Measurements from ENCODE around the gene GNG14. TPM values are rescaled to one million over a fixed set of nuclear protein-coding genes. Genes with fewer than 3 reads are reported as not detected.
A peak's percentile ranks its signal among the peaks of the same experiment; 100 is the strongest.

Gene GNG14
- total and polyA plus RNA-seq, 2 of the 4 experiments (the other 2 are of a cell fraction) = not detected

DNA sequence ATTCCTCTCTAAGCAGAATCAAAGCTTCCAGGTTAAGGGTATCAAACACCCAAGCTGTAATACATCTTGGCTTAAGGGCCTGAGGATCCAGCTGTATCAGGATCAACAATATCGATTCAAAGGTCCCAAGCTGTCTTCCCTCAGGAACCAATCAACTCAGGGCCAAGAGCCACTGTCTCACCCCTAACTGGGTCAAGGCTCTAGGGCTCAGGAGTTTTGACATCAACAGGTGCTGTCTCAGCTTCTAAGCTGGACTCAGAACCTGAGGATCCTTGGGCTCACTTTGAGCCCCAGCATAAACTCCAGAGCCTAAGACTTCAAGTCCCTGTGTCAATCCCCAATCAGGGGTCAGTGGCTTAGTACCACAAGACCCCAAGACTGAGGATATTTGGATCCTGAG lies 7.7 kb downstream of the GNG14 start:
- Histone ChIP-seq H3K36me3 (ENCODE audit: control insufficient read depth, insufficient read depth, low read length) (peaks cover 16% of the 10 kb centered on the region), H2BK5ac (ENCODE audit: low read depth, low read length, poor library complexity, severe bottlenecking) (no peak overlapping the region), H4K20me1 (ENCODE audit: insufficient read depth, low read length) (no peaks in the 10 kb centered on the region; the same call in 1 of the 2 replicates), H2AK9ac (replicated peaks; ENCODE audit: low read depth, low read length, poor library complexity) (peak overlapping the region; percentile 89), H3K4me3 (ENCODE audit: insufficient read depth, low read depth, low read length) (peak overlapping the region; percentile 26; the same call in 1 of the 2 replicates), H3K4me2 (ENCODE audit: low read depth, low read length) (peak overlapping the region; percentile 90), H3K27me3 (ENCODE audit: control insufficient read depth, insufficient read depth, low read length) (no peaks in the 10 kb centered on the region), H3K14ac (replicated peaks; ENCODE audit: low read depth, low read length) (no peak overlapping the region), H2AFZ (replicated peaks; ENCODE audit: low read length, poor library complexity) (peak overlapping the region; percentile 48), H3K27ac (ENCODE audit: insufficient read depth, low read length) (no peak overlapping the region), H4K91ac (ENCODE audit: insufficient read depth, low read depth, low read length) (no peak overlapping the region), H3K9me1 (ENCODE audit: insufficient read depth, low read length) (no peaks in the 10 kb centered on the region; the same call in 1 of the 2 replicates), H3K79me1 (ENCODE audit: low read depth in 1 of 2, low read length in 2 of 2) (peaks cover 7 to 27% of the 10 kb centered on the region in 2 experiments), H3K4ac (ENCODE audit: low read depth, low read length) (no peak overlapping the region), H2BK120ac (ENCODE audit: low read depth, low read length) (no peak overlapping the region), H4K5ac (ENCODE audit: low read depth, low read length) (no peak overlapping the region), H3K9ac (ENCODE audit: low read depth, low read length) (no peak overlapping the region; the same call in 1 of the 2 replicates), H2BK20ac (ENCODE audit: low read depth, low read length) (no peak overlapping the region), H2BK15ac (ENCODE audit: low read depth, low read length) (no peak overlapping the region), H3K56ac (ENCODE audit: extremely low read depth, insufficient read depth, low read length) (no peak overlapping the region), H3K9me3 (ENCODE audit: control insufficient read depth, insufficient read depth, low read length) (no peaks in the 10 kb centered on the region), H2AK5ac (ENCODE audit: low read depth, low read length) (no peak overlapping the region), H3K18ac (ENCODE audit: low read depth, low read length) (no peak overlapping the region), H4K8ac (ENCODE audit: low read depth in 2 of 2, low read length in 2 of 2) (no peak overlapping the region; a peak in 1 of 4 replicates), H3K23ac (ENCODE audit: low read depth, low read length) (no peak overlapping the region), H3K4me1 (ENCODE audit: control insufficient read depth, insufficient read depth, low read length) (peaks cover 2% of the 10 kb centered on the region; the same call in 1 of the 2 replicates)
- ChIA-PET POLR2A (ENCODE audit: unreplicated experiment) (interaction anchor here (0.8 kb wide), 1 partner anchor 85 kb away, joined by 3 read pairs; the partner anchor contains the start of genes ZNF490 and ZNF791), CTCF (no interaction called here)
- dilution Hi-C loops (cut with HindIII; ENCODE audit: low sequenced_read_pairs, unreplicated experiment) (no loop called here), intact Hi-C loops (cut with micrococcal nuclease) (no loop called here), in situ Hi-C loops (cut with MboI; ENCODE audit: low sequenced_read_pairs) (no loop called here)
- BruUV-seq (replicated peaks) = no TSS peak
- DNase-seq (no peak), ATAC-seq (ENCODE audit: low read depth) (no peak)
- no peak for TF ChIP-seq POLR2A (IDR thresholded peaks at IDR 0.05; ENCODE audit: low read depth, low read length)
- TF ChIP-seq, protein P1, sequence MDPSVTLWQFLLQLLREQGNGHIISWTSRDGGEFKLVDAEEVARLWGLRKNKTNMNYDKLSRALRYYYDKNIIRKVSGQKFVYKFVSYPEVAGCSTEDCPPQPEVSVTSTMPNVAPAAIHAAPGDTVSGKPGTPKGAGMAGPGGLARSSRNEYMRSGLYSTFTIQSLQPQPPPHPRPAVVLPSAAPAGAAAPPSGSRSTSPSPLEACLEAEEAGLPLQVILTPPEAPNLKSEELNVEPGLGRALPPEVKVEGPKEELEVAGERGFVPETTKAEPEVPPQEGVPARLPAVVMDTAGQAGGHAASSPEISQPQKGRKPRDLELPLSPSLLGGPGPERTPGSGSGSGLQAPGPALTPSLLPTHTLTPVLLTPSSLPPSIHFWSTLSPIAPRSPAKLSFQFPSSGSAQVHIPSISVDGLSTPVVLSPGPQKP (IDR thresholded peaks at IDR 0.05; ENCODE audit: borderline replicate concordance, low read depth, low read length) = no peak
- TF ChIP-seq, protein P2, sequence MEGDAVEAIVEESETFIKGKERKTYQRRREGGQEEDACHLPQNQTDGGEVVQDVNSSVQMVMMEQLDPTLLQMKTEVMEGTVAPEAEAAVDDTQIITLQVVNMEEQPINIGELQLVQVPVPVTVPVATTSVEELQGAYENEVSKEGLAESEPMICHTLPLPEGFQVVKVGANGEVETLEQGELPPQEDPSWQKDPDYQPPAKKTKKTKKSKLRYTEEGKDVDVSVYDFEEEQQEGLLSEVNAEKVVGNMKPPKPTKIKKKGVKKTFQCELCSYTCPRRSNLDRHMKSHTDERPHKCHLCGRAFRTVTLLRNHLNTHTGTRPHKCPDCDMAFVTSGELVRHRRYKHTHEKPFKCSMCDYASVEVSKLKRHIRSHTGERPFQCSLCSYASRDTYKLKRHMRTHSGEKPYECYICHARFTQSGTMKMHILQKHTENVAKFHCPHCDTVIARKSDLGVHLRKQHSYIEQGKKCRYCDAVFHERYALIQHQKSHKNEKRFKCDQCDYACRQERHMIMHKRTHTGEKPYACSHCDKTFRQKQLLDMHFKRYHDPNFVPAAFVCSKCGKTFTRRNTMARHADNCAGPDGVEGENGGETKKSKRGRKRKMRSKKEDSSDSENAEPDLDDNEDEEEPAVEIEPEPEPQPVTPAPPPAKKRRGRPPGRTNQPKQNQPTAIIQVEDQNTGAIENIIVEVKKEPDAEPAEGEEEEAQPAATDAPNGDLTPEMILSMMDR (conservative IDR thresholded peaks at IDR 0.05; ENCODE audit: low read depth, low read length) = no peak
- TF ChIP-seq, protein P3, sequence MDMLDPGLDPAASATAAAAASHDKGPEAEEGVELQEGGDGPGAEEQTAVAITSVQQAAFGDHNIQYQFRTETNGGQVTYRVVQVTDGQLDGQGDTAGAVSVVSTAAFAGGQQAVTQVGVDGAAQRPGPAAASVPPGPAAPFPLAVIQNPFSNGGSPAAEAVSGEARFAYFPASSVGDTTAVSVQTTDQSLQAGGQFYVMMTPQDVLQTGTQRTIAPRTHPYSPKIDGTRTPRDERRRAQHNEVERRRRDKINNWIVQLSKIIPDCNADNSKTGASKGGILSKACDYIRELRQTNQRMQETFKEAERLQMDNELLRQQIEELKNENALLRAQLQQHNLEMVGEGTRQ (IDR thresholded peaks at IDR 0.05; ENCODE audit: low read depth, low read length) = no peak
- no peak for TF ChIP-seq SMC3 (IDR thresholded peaks at IDR 0.05; ENCODE audit: low read depth, low read length)
- no peak for TF ChIP-seq CHD1 (IDR thresholded peaks at IDR 0.05; ENCODE audit: low read depth, low read length)
- TF ChIP-seq FOS (IDR thresholded peaks at IDR 0.05; ENCODE audit: low read depth, low read length) = no peak
- TF ChIP-seq RCOR1 (IDR thresholded peaks at IDR 0.05; ENCODE audit: insufficient replicate concordance, low read length) = no peak
- TF ChIP-seq NFE2L2 (IDR thresholded peaks at IDR 0.05; ENCODE audit: low read depth, low read length) = no peak
- TF ChIP-seq MAFK (IDR thresholded peaks at IDR 0.05; ENCODE audit: low read depth, low read length) = no peak
- no peak for TF ChIP-seq MXI1 (IDR thresholded peaks at IDR 0.05; ENCODE audit: borderline replicate concordance, low read depth, low read length)
- no peak for TF ChIP-seq CEBPB (IDR thresholded peaks at IDR 0.05; ENCODE audit: low read depth, low read length)
- no peak for TF ChIP-seq RAD21 (IDR thresholded peaks at IDR 0.05; ENCODE audit: low read length)
- no peak for TF ChIP-seq MAZ (IDR thresholded peaks at IDR 0.05; ENCODE audit: borderline replicate concordance, low read depth, low read length)
- TF ChIP-seq BHLHE40 (IDR thresholded peaks at IDR 0.05; ENCODE audit: low read depth, low read length) = no peak
- no peak for TF ChIP-seq RFX5 (IDR thresholded peaks at IDR 0.05; ENCODE audit: low read depth, low read length)
- 88% methylated on average over 1 of the region's 1 CpG; no CpG with 5 or more reads in 1 of the 2 experiments for whole genome bisulfite sequencing, 2 experiments (ENCODE audit: extremely low coverage in 2 of 2, insufficient read length in 1 of 2)

Data from IMR-90 (cell line).